AG10803 (cell line): ENCODE measurements around the gene B3GNT4.

Source experiments
- DNase-seq: peaks from one replicate; pipeline ENCODE4 v3.0.0; 2010; ENCODE audit warnings: low read depth
- H3K4me3 ChIP-seq: 2 replicates; pipeline ENCODE4 v1.5.1; 2011; ENCODE audit warnings: mild to moderate bottlenecking, low read length, control low read depth
- CTCF ChIP-seq: conservative IDR thresholded peaks from 2 replicates; pipeline ENCODE4 v1.5.1; 2011; ENCODE audit warnings: mild to moderate bottlenecking, low read length, control low read depth, inconsistent platforms

B3GNT4 gene

GRCh38 chr12:122206111-122206881 lies 2.8 kb downstream of the B3GNT4 start:
- no peak for TF ChIP-seq CTCF
- no peak overlapping the region for H3K4me3 ChIP-seq

GRCh38 chr12:122206976-122207375 lies 3.5 kb downstream of the B3GNT4 start:
- no peak for DNase-seq
- no peak for TF ChIP-seq CTCF
- no peak overlapping the region for H3K4me3 ChIP-seq

More at GRCh38 chr12:122206111-122206881, 2.8 kb downstream of the B3GNT4 start:
- no peak for DNase-seq

GRCh38 chr12:122207391-122207790 lies 3.9 kb downstream of the B3GNT4 start:
- TF ChIP-seq CTCF, result no peak

GRCh38 chr12:122208073-122208820 lies 4.7 kb downstream of the B3GNT4 start:
- H3K4me3 ChIP-seq, result no peak overlapping the region
- DNase-seq, result no peak
- TF ChIP-seq CTCF, result no peak

More at GRCh38 chr12:122207391-122207790, 3.9 kb downstream of the B3GNT4 start:
- no peak for DNase-seq
- no peak overlapping the region for H3K4me3 ChIP-seq

GRCh38 chr12:122215771-122216170 lies 12.3 kb downstream of the B3GNT4 start:
- DNase-seq, result no peak
- H3K4me3 ChIP-seq, result no peak overlapping the region
- TF ChIP-seq CTCF, result no peak

GRCh38 chr12:122216445-122216844 lies 12.9 kb downstream of the B3GNT4 start:
- TF ChIP-seq CTCF, result no peak
- no peak for DNase-seq
- no peak overlapping the region for H3K4me3 ChIP-seq
